K562 (cell line): Measurements from ENCODE around the gene TOM1L2. TPM values are rescaled to one million over a fixed set of nuclear protein-coding genes. Genes with fewer than 3 reads are reported as not detected.

ENCODE experiments used
- CBX1 ChIP-seq: sonication (generic); IDR thresholded peaks from 2 replicates; pipeline ENCODE4 v1.6.1; 2016; ENCODE audit warnings: antibody characterized with exemption, low read depth, mild to moderate bottlenecking
- EZH2 ChIP-seq: IDR thresholded peaks from 2 replicates; pipeline ENCODE4 v1.6.1; 2012; ENCODE audit warnings: low read depth, mild to moderate bottlenecking, inconsistent platforms, low read length, borderline replicate concordance
- GABPA ChIP-seq: fragments of 200-800 bp; sonication (Bioruptor generic); conservative IDR thresholded peaks from 2 replicates; pipeline ENCODE4 v1.6.1; 2016; ENCODE audit warnings: low read depth, missing genetic modification characterization, missing compliant biosample characterization
- HCFC1 ChIP-seq: IDR thresholded peaks from 2 replicates; pipeline ENCODE4 v1.6.1; 2012; ENCODE audit warnings: low read depth, low read length, improper control_type of control experiment
- KHSRP ChIP-seq: fragments of 450-650 bp; IDR thresholded peaks from 2 replicates; pipeline ENCODE4 v1.6.1; 2017
- MECOM ChIP-seq: fragments of 250-450 bp; sonication (Bioruptor Pico); IDR thresholded peaks from 2 replicates; pipeline ENCODE4 v1.8.0; 2022; ENCODE audit warnings: inconsistent platforms
- MTF1 ChIP-seq: fragments of 250-450 bp; sonication (Bioruptor Pico); IDR thresholded peaks from 2 replicates; pipeline ENCODE4 v1.9.0; 2021; ENCODE audit warnings: moderate library complexity, mild to moderate bottlenecking, inconsistent platforms, borderline replicate concordance
- NR2C1 ChIP-seq, 2 experiments: fragments of 450-650 bp; IDR thresholded peaks; 2 replicates each; pipeline ENCODE4 v1.6.1; 2017; ENCODE audit warnings: mild to moderate bottlenecking in 2 of 2, antibody characterized with exemption in 1 of 2, inconsistent platforms in 1 of 2, missing compliant biosample characterization in 1 of 2, missing genetic modification characterization in 1 of 2
- OTX1 ChIP-seq: fragments of 450-650 bp; formaldehyde crosslinking; IDR thresholded peaks from 2 replicates; pipeline ENCODE4 v1.4.0; 2022; ENCODE audit warnings: mild to moderate bottlenecking
- POLR2H ChIP-seq: IDR thresholded peaks from 2 replicates; pipeline ENCODE4 v1.6.1; 2016; ENCODE audit warnings: missing genetic modification characterization, low read depth, mild to moderate bottlenecking, control low read depth, missing compliant biosample characterization, moderate library complexity
- RBM15 ChIP-seq: fragments of 200-400 bp; formaldehyde crosslinking; IDR thresholded peaks from 2 replicates; pipeline ENCODE4 v1.6.1; 2018; ENCODE audit warnings: mild to moderate bottlenecking, low read length, moderate library complexity; ENCODE audit not compliant: insufficient read depth
- RFX1 ChIP-seq: fragments of 450-650 bp; IDR thresholded peaks from 2 replicates; pipeline ENCODE4 v1.6.1; 2016; ENCODE audit warnings: mild to moderate bottlenecking, moderate library complexity
- SIRT6 ChIP-seq: IDR thresholded peaks from one replicate; pipeline ENCODE4 v1.6.1; 2012; ENCODE audit warnings: low read depth, mild to moderate bottlenecking, control low read depth, inconsistent platforms, low read length, moderate library complexity
- STAG1 ChIP-seq: sonication (generic); formaldehyde crosslinking; IDR thresholded peaks from 2 replicates; pipeline ENCODE4 v1.5.0; 2020; ENCODE audit warnings: missing genetic modification reagents, borderline replicate concordance
- WHSC1 ChIP-seq: IDR thresholded peaks from one replicate; pipeline ENCODE4 v1.6.1; 2012; ENCODE audit warnings: low read length, control low read depth, inconsistent platforms
- ZKSCAN8 ChIP-seq: fragments of 200-800 bp; sonication (Bioruptor generic); IDR thresholded peaks from 2 replicates; pipeline ENCODE4 v1.6.1; 2016; ENCODE audit warnings: missing genetic modification characterization, missing compliant biosample characterization
- ZNF282 ChIP-seq: sonication (generic); formaldehyde crosslinking; IDR thresholded peaks from 2 replicates; pipeline ENCODE4 v1.8.1; 2023; ENCODE audit warnings: missing genetic modification reagents
- ZNF436 ChIP-seq: fragments of 250-450, 450-650 bp; sonication (Bioruptor Pico); formaldehyde crosslinking; IDR thresholded peaks from 2 replicates; pipeline ENCODE4 v1.7.0; 2020; ENCODE audit warnings: mild to moderate bottlenecking
- ZNF586 ChIP-seq: fragments of 450-650 bp; formaldehyde crosslinking; conservative IDR thresholded peaks from 2 replicates; pipeline ENCODE4 v1.4.0; 2020; ENCODE audit warnings: mild to moderate bottlenecking, moderate library complexity
- polyA plus RNA-seq, 8 experiments: library from polyadenylated mRNA; depleted of rRNA in 4 of 8; stranded (reverse) in 5 of 8; unstranded in 3 of 8; fragments of >200 nt; fragmentation: Nextera tagmentation in 2 of 8; fragmentation: Illumina TruSeq in 1 of 8; extraction: Ambion mirVana in 2 of 8; extraction: Trizol in 1 of 8; gene quantifications; 2 replicates each; pipeline versions ENCODE4 v1.2.1 to v1.2.3, GENCODE V29; 2011 to 2014; ENCODE audit warnings: inconsistent platforms in 1 of 8, missing spikeins in 1 of 8
- total RNA-seq, 7 experiments: library from RNA; depleted of rRNA in 6 of 7; stranded (reverse); fragments of >200 nt in 6 of 7; fragmentation: Illumina TruSeq in 2 of 7; extraction: Trizol in 2 of 7; gene quantifications; 2 replicates each; pipeline versions ENCODE4 v1.2.1 to v1.2.3, GENCODE V29; 2011 to 2021; ENCODE audit warnings: low replicate concordance in 1 of 7
- TF ChIP-seq, protein P1 (sequence below): fragments of 250-450 bp; sonication (Bioruptor Pico); IDR thresholded peaks from 2 replicates; pipeline ENCODE4 v1.4.0; 2020
- TF ChIP-seq, protein P2 (sequence below), 2 experiments: IDR thresholded peaks; 2 replicates each; pipeline ENCODE4 v1.6.1; 2011; ENCODE audit warnings: borderline replicate concordance in 1 of 2, control low read depth in 1 of 2, low read depth in 1 of 2, low read length in 1 of 2, mild to moderate bottlenecking in 1 of 2, mixed read lengths in 1 of 2, moderate library complexity in 1 of 2; ENCODE audit not compliant: insufficient read depth in 1 of 2, insufficient read length in 1 of 2, poor library complexity in 1 of 2, severe bottlenecking in 1 of 2; ENCODE audit errors: extremely low read depth in 1 of 2
- TF ChIP-seq, protein P3 (sequence below): fragments of 450-650 bp; IDR thresholded peaks from 2 replicates; pipeline ENCODE4 v1.6.1; 2017; ENCODE audit warnings: antibody characterized with exemption

TOM1L2 gene
- total and polyA plus RNA-seq, 9 of the 15 experiments (the other 6 are each of a cell fraction or from before 2014, with no cell fraction given), result 0.07 to 6.0 (median 2.5) TPM

DNA sequence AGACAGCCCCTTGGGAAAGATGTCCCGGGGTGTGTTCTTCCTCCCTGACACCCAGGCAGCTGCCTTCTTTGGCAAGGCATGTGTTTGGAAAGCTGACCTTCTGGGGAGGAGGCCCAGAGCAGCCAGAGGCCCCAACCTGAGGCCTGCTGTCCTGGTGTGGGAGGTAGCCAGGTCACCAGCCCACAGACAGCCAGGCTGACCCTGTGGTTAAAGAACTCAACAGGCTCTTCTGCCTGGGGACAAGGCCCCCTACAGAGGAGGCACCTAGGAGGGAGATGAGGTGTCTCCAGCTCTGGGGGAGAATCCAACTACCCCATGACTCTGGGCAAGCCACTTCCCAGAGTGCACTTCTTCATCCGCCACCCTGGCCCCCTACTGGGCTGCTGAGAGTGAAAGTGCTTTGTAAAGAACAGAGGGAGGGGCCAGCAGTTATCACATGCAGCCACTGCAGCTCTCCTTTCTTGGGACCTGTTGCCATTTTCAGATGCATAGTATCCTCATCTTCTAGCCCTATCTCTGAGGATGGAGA, 122.3 kb downstream of the TOM1L2 start (continued):
- TF ChIP-seq OTX1 (CRISPR knock-in tag) (no peak), SIRT6 (no peak), NR2C1 (IDR thresholded peaks at IDR 0.05) (no peak), NR2C1 (tag; IDR thresholded peaks at IDR 0.05) (peak; percentile 81), RBM15 (no peak), ZKSCAN8 (CRISPR knock-in tag) (0 out of 2 replicates have a peak, but pooled peaks have one; percentile 64), ZNF282 (CRISPR knock-in tag) (no peak), ZNF436 (CRISPR knock-in tag) (no peak), HCFC1 (peak; percentile 63), EZH2 (no peak), STAG1 (no peak), CBX1 (no peak), POLR2H (no peak), MECOM (CRISPR knock-in tag) (peak; percentile 67; the same call in 1 of the 2 replicates), MTF1 (CRISPR knock-in tag) (no peak), WHSC1 (no peak), GABPA (tag) (no peak; the same call in 1 of the 2 replicates), KHSRP (no peak), RFX1 (no peak), ZNF586 (CRISPR knock-in tag) (no peak)
- TF ChIP-seq, protein P1, sequence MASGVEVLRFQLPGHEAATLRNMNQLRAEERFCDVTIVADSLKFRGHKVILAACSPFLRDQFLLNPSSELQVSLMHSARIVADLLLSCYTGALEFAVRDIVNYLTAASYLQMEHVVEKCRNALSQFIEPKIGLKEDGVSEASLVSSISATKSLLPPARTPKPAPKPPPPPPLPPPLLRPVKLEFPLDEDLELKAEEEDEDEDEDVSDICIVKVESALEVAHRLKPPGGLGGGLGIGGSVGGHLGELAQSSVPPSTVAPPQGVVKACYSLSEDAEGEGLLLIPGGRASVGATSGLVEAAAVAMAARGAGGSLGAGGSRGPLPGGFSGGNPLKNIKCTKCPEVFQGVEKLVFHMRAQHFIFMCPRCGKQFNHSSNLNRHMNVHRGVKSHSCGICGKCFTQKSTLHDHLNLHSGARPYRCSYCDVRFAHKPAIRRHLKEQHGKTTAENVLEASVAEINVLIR, result no peak
- TF ChIP-seq, protein P2, sequence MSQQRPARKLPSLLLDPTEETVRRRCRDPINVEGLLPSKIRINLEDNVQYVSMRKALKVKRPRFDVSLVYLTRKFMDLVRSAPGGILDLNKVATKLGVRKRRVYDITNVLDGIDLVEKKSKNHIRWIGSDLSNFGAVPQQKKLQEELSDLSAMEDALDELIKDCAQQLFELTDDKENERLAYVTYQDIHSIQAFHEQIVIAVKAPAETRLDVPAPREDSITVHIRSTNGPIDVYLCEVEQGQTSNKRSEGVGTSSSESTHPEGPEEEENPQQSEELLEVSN (IDR thresholded peaks at IDR 0.05; ENCODE audit: borderline replicate concordance in 1 of 2, extremely low read depth in 1 of 2, insufficient read depth in 1 of 2, insufficient read length in 1 of 2, low read depth in 1 of 2, low read length in 1 of 2, poor library complexity in 1 of 2, severe bottlenecking in 1 of 2), result no peak
- TF ChIP-seq, protein P3, sequence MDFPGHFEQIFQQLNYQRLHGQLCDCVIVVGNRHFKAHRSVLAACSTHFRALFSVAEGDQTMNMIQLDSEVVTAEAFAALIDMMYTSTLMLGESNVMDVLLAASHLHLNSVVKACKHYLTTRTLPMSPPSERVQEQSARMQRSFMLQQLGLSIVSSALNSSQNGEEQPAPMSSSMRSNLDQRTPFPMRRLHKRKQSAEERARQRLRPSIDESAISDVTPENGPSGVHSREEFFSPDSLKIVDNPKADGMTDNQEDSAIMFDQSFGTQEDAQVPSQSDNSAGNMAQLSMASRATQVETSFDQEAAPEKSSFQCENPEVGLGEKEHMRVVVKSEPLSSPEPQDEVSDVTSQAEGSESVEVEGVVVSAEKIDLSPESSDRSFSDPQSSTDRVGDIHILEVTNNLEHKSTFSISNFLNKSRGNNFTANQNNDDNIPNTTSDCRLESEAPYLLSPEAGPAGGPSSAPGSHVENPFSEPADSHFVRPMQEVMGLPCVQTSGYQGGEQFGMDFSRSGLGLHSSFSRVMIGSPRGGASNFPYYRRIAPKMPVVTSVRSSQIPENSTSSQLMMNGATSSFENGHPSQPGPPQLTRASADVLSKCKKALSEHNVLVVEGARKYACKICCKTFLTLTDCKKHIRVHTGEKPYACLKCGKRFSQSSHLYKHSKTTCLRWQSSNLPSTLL, result no peak
